Measurements from ENCODE around the gene KMT2A.
A peak's percentile ranks its signal among the peaks of the same experiment; 100 is the strongest.

The KMT2A gene

GRCh38 chr11:118435893-118436624 lies at the start of gene KMT2A:
Gene KMT2A (plus strand): TSS chr11:118436492. CDS start chr11:118436513, 21 bp downstream.
- TF ChIP-seq, protein P1, sequence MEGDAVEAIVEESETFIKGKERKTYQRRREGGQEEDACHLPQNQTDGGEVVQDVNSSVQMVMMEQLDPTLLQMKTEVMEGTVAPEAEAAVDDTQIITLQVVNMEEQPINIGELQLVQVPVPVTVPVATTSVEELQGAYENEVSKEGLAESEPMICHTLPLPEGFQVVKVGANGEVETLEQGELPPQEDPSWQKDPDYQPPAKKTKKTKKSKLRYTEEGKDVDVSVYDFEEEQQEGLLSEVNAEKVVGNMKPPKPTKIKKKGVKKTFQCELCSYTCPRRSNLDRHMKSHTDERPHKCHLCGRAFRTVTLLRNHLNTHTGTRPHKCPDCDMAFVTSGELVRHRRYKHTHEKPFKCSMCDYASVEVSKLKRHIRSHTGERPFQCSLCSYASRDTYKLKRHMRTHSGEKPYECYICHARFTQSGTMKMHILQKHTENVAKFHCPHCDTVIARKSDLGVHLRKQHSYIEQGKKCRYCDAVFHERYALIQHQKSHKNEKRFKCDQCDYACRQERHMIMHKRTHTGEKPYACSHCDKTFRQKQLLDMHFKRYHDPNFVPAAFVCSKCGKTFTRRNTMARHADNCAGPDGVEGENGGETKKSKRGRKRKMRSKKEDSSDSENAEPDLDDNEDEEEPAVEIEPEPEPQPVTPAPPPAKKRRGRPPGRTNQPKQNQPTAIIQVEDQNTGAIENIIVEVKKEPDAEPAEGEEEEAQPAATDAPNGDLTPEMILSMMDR (IDR thresholded peaks at IDR 0.05; ENCODE audit: insufficient read depth, low read length, missing control alignments), result no peak
- ChIA-PET CTCF (interaction anchor here (1.0 kb wide), 1 partner anchor 20 kb away, joined by 3 read pairs; no protein-coding TSS in a partner anchor), POLR2A (interaction anchor here (0.6 to 1.4 kb wide), 8 partner anchors 10 to 71 kb away, joined by 3 to 7 read pairs (median 3); partner anchors contain the start of gene ATP5MG)
- DNase-seq (ENCODE audit: low read depth, low spot score), result peak; percentile 69
- H3K4me3 ChIP-seq (ENCODE audit: low read depth, low read length), result peak within 1 kb of the TSS; percentile 80

DNA sequence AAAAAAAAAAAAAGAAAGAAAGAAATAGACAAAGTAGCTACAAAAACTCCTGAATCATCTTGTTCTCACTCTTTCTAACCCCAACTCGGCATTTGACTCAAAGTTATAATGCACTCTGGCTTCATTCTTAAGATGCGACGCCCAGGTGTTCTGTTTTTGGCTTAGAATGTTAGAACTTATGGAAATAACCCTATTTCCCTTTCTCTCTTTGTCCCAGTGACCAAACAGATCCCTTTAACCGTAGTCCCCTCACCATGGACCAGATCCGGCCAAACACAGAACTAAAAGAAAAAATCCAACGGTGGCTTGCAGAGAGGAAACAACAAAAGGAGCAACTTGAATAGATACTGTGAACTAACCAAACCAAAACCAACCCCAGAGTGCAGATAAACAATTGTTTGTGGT lies 40.2 kb upstream of the KMT2A start:
- ChIA-PET POLR2A (no interaction called here), CTCF (no interaction called here)
- H3K4me3 ChIP-seq (ENCODE audit: low read depth, low read length), result no peak overlapping the region
- TF ChIP-seq, protein P1 (IDR thresholded peaks at IDR 0.05; ENCODE audit: insufficient read depth, low read length, missing control alignments), result no peak
- DNase-seq (ENCODE audit: low read depth, low spot score), result no peak

DNA sequence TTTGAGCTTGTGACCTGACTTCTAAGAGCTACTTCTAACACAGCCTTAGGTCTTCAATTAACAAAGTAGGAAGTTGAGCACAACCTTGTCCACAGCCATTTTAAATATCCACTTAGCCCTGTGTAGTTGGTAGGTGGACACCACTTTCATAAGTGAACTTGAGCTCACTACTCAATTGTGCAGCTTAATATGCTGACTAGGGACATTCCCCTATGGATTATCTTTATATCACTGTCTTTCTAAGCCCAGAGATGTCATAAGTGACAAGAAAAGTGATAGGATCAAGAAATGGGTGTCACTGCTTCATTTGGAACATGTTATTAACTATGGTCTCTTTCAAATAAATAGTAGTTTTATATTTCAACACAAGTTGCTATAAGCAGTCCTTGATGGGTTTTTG lies 38.8 kb upstream of the KMT2A start:
- TF ChIP-seq, protein P1 (IDR thresholded peaks at IDR 0.05; ENCODE audit: insufficient read depth, low read length, missing control alignments), result no peak
- CTCF ChIA-PET, result interaction anchor here (0.8 to 3.7 kb wide), 4 partner anchors 33 to 102 kb away, joined by 3 to 21 read pairs (median 3); no protein-coding TSS in a partner anchor
- H3K4me3 ChIP-seq (ENCODE audit: low read depth, low read length), result no peak overlapping the region
- POLR2A ChIA-PET, result no interaction called here
- DNase-seq (ENCODE audit: low read depth, low spot score), result no peak

DNA sequence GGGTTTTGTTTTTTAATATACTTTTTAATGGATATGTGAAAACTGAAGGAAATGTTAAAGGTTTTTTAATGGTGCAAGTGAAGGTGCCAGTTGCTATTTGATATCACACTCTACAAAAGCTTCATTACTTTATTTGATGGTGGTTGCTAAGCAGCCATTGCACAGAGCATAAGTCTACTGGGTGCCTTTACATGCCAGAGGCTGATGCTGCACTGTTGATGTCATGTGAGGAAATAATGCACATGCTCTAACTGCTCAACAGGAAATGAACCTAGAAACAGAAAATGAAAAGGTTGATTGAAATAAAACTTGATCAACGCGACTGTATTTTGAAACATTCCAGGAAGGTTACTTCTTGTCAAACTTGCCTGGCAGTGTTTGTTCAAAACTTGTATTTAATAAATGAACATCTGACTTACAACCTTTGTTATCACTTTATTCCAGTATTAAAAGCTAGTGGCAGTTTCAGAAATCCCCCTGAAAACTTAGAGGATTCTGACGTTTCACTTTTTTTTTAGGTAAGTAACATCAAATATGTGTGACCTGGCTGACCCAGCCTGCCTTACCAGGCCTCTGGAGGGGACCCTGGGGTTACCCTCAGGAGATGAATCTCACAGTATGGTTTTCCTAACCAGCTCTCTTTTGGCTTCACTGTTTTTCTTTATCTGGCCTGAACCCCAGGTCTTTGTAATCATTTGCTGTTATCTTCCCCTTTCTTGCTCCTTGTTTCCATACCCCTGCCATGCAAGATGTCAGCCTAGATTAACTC lies 37.3 kb upstream of the KMT2A start:
- ChIA-PET CTCF (interaction anchor here (0.8 to 3.7 kb wide), 6 partner anchors 31 to 200 kb away, joined by 3 to 21 read pairs (median 3); no protein-coding TSS in a partner anchor), POLR2A (no interaction called here)
- no peak for DNase-seq (ENCODE audit: low read depth, low spot score)
- H3K4me3 ChIP-seq (ENCODE audit: low read depth, low read length), result no peak overlapping the region
- TF ChIP-seq, protein P1 (IDR thresholded peaks at IDR 0.05; ENCODE audit: insufficient read depth, low read length, missing control alignments), result no peak

GRCh38 chr11:118401151-118401879 lies 35.0 kb upstream of the KMT2A start, which contains the start of gene ATP5MG:
Gene ATP5MG (plus strand): TSS chr11:118401606. CDS start chr11:118401666, 60 bp downstream.
- H3K4me3 ChIP-seq (ENCODE audit: low read depth, low read length), result peak within 1 kb of the TSS; percentile 88
- POLR2A ChIA-PET, result interaction anchor here (0.7 to 1.6 kb wide), 3 partner anchors 14 to 87 kb away, joined by 3 read pairs; partner anchors contain the start of gene KMT2A
- CTCF ChIA-PET, result interaction anchor here (1.2 to 2.2 kb wide), 5 partner anchors 10 to 89 kb away, joined by 3 to 11 read pairs (median 4); no protein-coding TSS in a partner anchor
- DNase-seq (ENCODE audit: low read depth, low spot score), result no peak
- TF ChIP-seq, protein P1 (IDR thresholded peaks at IDR 0.05; ENCODE audit: insufficient read depth, low read length, missing control alignments), result no peak
